Epithelial cell of proximal tubule (primary cell): ENCODE data around the gene SPAG16. TPM values are rescaled to one million over a fixed set of nuclear protein-coding genes. Genes with fewer than 3 reads are reported as not detected.
"Not testable (repeated sequence)": the region's sequence is repeated elsewhere in the genome, so short reads cannot be mapped to it uniquely, and the experiment has no call there.

Source experiments
- DNase-seq: peaks from one replicate; pipeline ENCODE4 v3.0.0-alpha.2; 2011; ENCODE audit warnings: low read depth
- H3K4me3 ChIP-seq: 2 replicates; pipeline ENCODE4 v1.5.1; 2011; ENCODE audit warnings: low read depth, mild to moderate bottlenecking, low read length
- total RNA-seq: library from RNA; depleted of rRNA; stranded (reverse); fragments of >200 nt; gene quantifications from 2 replicates; pipeline ENCODE4 v1.2.3, GENCODE V29; 2015
- TF ChIP-seq, protein P1 (sequence below): conservative IDR thresholded peaks from 2 replicates; pipeline ENCODE4 v1.5.1; 2012; ENCODE audit warnings: low read depth, mild to moderate bottlenecking, low read length

The SPAG16 gene
- total RNA-seq, 1 donor from 2014 or later = 25.5 TPM

DNA sequence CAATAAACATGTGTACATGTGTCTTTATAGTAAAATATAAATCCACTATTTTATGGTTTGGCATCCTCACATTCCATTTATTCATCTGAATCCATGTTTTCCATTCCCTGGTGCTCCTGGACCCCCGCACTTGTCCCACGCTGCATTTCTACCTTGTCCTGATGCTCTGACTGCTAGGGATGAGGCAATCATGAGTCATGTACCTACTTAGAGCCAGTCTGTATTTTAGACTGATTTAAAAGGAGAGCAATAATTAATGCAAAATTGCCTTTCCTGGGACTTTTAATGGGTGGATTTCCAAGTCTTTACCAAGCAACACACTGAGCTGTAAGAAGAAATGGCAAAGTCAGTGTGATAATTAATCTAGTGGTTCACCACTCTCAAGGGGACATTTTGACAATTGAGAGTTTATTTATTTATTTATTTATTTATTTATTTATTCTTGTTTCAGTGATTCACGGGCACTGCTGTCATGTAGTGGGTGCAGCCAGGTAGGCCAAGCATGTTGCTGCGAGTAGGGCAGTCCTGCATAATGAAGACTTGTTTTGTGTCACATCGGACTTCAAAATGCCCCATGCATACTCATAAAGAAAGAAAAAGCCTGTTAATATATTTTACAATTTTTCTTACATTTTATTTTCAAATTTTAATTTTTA is 707.3 kb downstream of the SPAG16 start:
- TF ChIP-seq, protein P1, sequence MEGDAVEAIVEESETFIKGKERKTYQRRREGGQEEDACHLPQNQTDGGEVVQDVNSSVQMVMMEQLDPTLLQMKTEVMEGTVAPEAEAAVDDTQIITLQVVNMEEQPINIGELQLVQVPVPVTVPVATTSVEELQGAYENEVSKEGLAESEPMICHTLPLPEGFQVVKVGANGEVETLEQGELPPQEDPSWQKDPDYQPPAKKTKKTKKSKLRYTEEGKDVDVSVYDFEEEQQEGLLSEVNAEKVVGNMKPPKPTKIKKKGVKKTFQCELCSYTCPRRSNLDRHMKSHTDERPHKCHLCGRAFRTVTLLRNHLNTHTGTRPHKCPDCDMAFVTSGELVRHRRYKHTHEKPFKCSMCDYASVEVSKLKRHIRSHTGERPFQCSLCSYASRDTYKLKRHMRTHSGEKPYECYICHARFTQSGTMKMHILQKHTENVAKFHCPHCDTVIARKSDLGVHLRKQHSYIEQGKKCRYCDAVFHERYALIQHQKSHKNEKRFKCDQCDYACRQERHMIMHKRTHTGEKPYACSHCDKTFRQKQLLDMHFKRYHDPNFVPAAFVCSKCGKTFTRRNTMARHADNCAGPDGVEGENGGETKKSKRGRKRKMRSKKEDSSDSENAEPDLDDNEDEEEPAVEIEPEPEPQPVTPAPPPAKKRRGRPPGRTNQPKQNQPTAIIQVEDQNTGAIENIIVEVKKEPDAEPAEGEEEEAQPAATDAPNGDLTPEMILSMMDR = no peak
- DNase-seq = no peak
- no peak overlapping the region for H3K4me3 ChIP-seq

DNA sequence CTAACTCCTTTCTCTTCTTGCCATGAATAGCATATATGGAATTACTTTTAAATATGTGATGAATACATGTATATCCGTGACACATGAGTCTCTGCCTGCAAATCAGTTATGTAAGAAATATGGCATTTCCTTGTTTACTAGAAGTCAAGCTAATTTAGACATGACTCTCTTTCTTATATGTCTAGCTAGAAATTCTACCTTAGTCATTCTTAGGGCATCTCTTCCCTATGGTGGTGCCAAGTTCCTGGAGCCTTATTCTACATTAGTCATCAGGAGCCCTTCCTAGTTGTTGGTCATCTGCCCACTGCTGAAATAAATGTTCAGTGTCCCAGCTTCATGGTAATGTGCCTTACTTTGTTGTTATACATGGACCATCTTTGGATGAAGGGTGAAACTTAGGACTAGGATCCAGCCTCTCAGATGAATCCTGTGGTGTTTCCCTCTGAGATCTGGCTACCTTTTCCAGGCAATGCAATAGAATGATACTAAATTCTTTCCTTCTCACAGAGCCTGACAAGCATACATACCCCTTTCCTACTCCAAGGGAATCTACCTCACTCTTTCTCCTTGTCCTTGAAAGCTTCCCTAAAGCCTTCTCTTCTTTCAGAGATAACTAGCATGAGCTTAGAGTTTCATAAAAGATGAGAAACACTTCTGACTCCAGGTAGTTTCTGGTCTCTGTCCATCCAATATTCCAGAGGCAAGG is 711.3 kb downstream of the SPAG16 start:
- no peak overlapping the region for H3K4me3 ChIP-seq
- TF ChIP-seq, protein P1 = no peak
- DNase-seq = peak; percentile 74

DNA sequence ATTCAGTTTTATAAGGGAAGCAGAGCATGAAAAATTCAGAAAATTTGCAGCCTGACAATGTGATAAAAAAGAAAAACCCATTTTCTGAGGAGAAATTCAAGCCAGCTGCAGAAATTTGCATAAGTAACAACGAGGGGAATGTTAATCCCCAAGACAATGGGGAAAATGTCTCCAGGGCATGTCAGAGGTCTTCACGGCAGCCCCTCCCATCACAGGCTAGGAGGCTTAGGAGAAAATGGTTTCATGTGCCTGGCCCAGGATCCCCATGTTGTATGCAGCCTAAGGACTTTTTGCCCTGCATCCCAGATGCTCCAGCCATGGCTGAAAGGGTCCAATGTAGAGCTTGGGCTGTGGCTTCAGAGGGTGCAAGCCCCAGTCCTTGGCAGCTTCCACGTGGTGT is 714.7 kb downstream of the SPAG16 start:
- DNase-seq = not testable (repeated sequence)

DNA sequence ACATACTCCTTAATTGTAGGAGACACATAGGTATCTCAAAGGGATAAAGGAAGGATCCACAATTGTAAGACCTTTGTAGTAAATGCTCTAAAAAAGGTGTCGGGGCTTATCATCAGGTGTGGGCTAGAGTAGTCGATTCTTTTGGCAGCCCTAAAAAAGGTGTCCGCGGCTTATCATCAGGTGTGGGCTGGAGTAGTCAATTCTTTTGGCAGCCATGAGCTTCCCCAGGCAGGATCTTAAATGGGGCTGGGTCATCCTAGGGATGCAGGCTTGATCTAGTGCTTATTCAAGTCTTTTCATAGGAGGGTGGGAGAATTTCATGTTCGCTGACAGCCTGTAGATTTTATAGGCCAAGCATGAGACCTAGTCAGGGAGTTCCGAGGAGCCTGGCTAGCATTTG is 720.2 kb downstream of the SPAG16 start:
- TF ChIP-seq, protein P1 = no peak
- no peak for DNase-seq

More for the DNA sequence above, 714.7 kb downstream of the SPAG16 start:
- not testable (repeated sequence) for H3K4me3 ChIP-seq

DNA sequence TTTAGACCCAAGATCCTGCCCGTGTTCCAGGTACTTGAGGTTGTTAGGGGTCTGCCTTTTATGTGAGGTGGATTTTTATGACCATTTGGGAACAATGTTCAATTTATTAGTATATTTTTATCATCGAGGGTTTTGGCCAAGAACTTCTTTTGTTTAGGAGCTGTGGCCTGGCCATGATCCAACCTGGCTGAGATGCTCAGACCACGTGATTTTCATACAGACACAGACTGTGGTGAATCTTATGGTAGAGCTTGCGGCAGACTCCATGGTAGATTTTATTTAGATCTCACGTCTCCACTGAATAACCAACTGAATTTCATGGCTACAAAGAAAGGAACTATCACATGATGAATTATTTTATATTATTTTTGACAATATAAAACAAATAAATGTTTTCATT is 721.1 kb downstream of the SPAG16 start:
- no peak for DNase-seq
- TF ChIP-seq, protein P1 = no peak
- no peak overlapping the region for H3K4me3 ChIP-seq

More for the DNA sequence above, 720.2 kb downstream of the SPAG16 start:
- no peak overlapping the region for H3K4me3 ChIP-seq

DNA sequence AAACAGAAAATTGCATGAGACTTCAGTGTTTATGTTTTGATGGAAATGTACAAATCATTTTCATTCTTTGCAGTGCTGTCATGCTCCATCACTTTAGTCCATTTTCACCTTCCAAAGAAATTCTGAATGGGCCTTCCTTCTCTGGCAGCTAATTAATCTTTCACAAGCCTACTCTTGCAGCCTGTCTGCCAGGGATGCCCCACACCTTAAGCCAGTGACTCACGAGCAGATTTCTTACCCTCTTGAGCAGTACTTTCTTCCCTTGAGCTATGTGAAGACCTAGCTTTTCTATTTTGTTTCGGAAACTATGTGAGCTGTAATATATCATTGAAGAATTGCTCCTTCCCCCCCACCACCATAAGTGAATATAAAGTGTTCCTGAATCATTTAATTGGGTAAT is 722.3 kb downstream of the SPAG16 start:
- DNase-seq = no peak
- TF ChIP-seq, protein P1 = no peak
- no peak overlapping the region for H3K4me3 ChIP-seq

DNA sequence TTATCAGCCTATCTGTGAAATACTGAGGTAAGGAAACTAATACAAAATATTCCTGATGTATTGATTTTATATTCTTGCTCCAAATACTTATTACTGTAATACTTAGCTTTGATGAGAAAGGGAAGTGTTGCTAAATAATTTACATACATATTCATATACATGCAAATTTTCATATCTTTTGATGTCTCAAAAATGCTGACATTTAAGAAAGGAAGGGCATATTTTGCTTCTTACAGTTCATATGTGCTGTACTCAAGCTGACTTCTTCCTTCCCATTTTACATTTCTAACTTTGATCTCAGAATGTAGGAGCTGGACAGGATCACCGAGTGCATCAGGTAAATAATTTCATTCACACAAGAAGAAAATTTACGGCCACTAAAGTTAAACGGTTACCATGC is 727.4 kb downstream of the SPAG16 start:
- TF ChIP-seq, protein P1 = no peak
- DNase-seq = no peak

More for the DNA sequence above, 727.4 kb downstream of the SPAG16 start:
- no peak overlapping the region for H3K4me3 ChIP-seq
